Jurkat, Clone E6-1 (cell line): ENCODE data around the gene SIRPA.

ENCODE experiments used
- DNase-seq: peaks from one replicate; pipeline ENCODE4 v3.0.0-alpha.2; 2011; ENCODE audit warnings: low read depth, low spot score
- H3K4me3 ChIP-seq: 2 replicates; pipeline ENCODE4 v1.5.1; 2011; ENCODE audit warnings: mild to moderate bottlenecking, low read length, control low read depth, moderate library complexity

Gene SIRPA

GRCh38 chr20:1924910-1925861 lies 30.0 kb downstream of the SIRPA start:
- no peak for DNase-seq
- no peak overlapping the region for H3K4me3 ChIP-seq

- no peak overlapping the region for H3K4me3 ChIP-seq
Observed at GRCh38 chr20:1926237-1926636, 31.0 kb downstream of the SIRPA start.

GRCh38 chr20:1927217-1927616 lies 32.0 kb downstream of the SIRPA start:
- no peak overlapping the region for H3K4me3 ChIP-seq
- no peak for DNase-seq

More at GRCh38 chr20:1926237-1926636, 31.0 kb downstream of the SIRPA start:
- DNase-seq, result no peak

- no peak for DNase-seq
- H3K4me3 ChIP-seq, result no peak overlapping the region
Observed at GRCh38 chr20:1928154-1928553, 32.9 kb downstream of the SIRPA start.

- no peak for DNase-seq
Observed at GRCh38 chr20:1928782-1929181, 33.6 kb downstream of the SIRPA start.

GRCh38 chr20:1929460-1929859 lies 34.3 kb downstream of the SIRPA start:
- no peak overlapping the region for H3K4me3 ChIP-seq

More at GRCh38 chr20:1928782-1929181, 33.6 kb downstream of the SIRPA start:
- no peak overlapping the region for H3K4me3 ChIP-seq

GRCh38 chr20:1930165-1930564 lies 35.0 kb downstream of the SIRPA start:
- DNase-seq, result no peak
- H3K4me3 ChIP-seq, result no peak overlapping the region

More at GRCh38 chr20:1929460-1929859, 34.3 kb downstream of the SIRPA start:
- DNase-seq, result no peak

GRCh38 chr20:1931830-1932229 lies 36.6 kb downstream of the SIRPA start:
- no peak overlapping the region for H3K4me3 ChIP-seq
- no peak for DNase-seq

GRCh38 chr20:1932971-1933370 lies 37.8 kb downstream of the SIRPA start:
- DNase-seq, result no peak
- H3K4me3 ChIP-seq, result no peak overlapping the region

- DNase-seq, result no peak
- no peak overlapping the region for H3K4me3 ChIP-seq
Observed at GRCh38 chr20:1933465-1933870, 38.3 kb downstream of the SIRPA start.

- DNase-seq, result no peak
Observed at GRCh38 chr20:1934156-1934555, 38.9 kb downstream of the SIRPA start.

GRCh38 chr20:1934721-1935573 lies 39.7 kb downstream of the SIRPA start:
- no peak overlapping the region for H3K4me3 ChIP-seq
- no peak for DNase-seq

More at GRCh38 chr20:1934156-1934555, 38.9 kb downstream of the SIRPA start:
- H3K4me3 ChIP-seq, result no peak overlapping the region

- no peak overlapping the region for H3K4me3 ChIP-seq
- no peak for DNase-seq
Observed at GRCh38 chr20:1935696-1936366, 40.6 kb downstream of the SIRPA start.

- no peak for DNase-seq
- no peak overlapping the region for H3K4me3 ChIP-seq
Observed at GRCh38 chr20:1937316-1937976, 42.2 kb downstream of the SIRPA start.

GRCh38 chr20:1938464-1939269 lies 43.5 kb downstream of the SIRPA start:
- DNase-seq, result no peak
- no peak overlapping the region for H3K4me3 ChIP-seq

GRCh38 chr20:1939270-1939595 lies 44.0 kb downstream of the SIRPA start:
- H3K4me3 ChIP-seq, result no peak overlapping the region

GRCh38 chr20:1940581-1940980 lies 45.4 kb downstream of the SIRPA start:
- H3K4me3 ChIP-seq, result no peak overlapping the region
- no peak for DNase-seq

More at GRCh38 chr20:1939270-1939595, 44.0 kb downstream of the SIRPA start:
- no peak for DNase-seq

GRCh38 chr20:1941226-1941625 lies 46.0 kb downstream of the SIRPA start:
- H3K4me3 ChIP-seq, result no peak overlapping the region
- DNase-seq, result no peak
